ENCODE data around the gene GNAO1.

The GNAO1 gene

GRCh38 chr16:56312556-56312955 is 121.3 kb downstream of the GNAO1 start:
- Histone ChIP-seq H3K27me3 (ENCODE audit: insufficient read depth, poor library complexity, severe bottlenecking) (peaks cover 3% of the 10 kb centered on the region), H3K4me3 (replicated peaks; ENCODE audit: insufficient read depth, low read length) (no peak overlapping the region), H3K27ac (replicated peaks) (no peak overlapping the region)
- no peak for DNase-seq (ENCODE audit: low read depth in 1 of 2, low spot score in 1 of 2)
- TF ChIP-seq SPI1 (IDR thresholded peaks at IDR 0.05; ENCODE audit: borderline replicate concordance, low read depth), result no peak
- TF ChIP-seq REST (IDR thresholded peaks at IDR 0.05; ENCODE audit: insufficient replicate concordance, low read depth), result no peak

DNA sequence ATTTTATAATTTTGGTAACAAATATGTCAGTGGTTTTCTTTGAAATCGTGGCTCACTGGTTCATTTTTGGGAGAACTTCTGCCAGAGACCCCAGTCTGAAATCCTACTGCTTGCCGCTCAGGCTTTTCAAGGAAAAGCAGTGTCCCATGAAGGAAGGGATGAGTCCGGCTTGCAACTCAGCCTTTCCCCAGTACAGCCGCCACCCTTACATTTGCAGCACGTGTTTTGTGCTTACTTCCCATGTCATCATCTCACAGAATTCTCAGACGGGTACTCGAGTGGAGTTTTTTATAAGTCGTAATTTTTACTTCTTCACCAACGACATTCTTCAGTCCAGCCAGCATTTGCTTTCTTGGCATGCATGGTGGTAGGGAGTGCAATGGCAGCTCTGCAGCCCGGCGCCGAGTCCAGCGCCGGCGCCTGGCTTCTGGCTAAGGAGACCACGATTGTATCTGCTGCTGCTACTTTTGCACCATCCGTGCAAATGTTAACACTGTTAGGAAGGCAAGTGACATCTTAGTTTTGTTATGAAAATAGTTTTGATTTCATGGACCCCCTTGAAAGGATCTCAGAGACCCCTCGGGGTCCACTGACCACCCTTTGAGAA is 123.1 kb downstream of the GNAO1 start:
- Histone ChIP-seq H3K27me3 (ENCODE audit: insufficient read depth, poor library complexity, severe bottlenecking) (peaks cover 3% of the 10 kb centered on the region), H3K27ac (replicated peaks) (no peak overlapping the region), H3K4me3 (replicated peaks; ENCODE audit: insufficient read depth, low read length) (no peak overlapping the region)
- DNase-seq (ENCODE audit: low read depth in 1 of 2, low spot score in 1 of 2), result no peak
- TF ChIP-seq REST (IDR thresholded peaks at IDR 0.05; ENCODE audit: insufficient replicate concordance, low read depth) (no peak), SPI1 (IDR thresholded peaks at IDR 0.05; ENCODE audit: borderline replicate concordance, low read depth) (no peak), GABPA (IDR thresholded peaks at IDR 0.05; ENCODE audit: low read depth) (no peak), CTCF (IDR thresholded peaks at IDR 0.05; ENCODE audit: insufficient read depth, low read length) (no peak), POLR2AphosphoS5 (IDR thresholded peaks at IDR 0.05; ENCODE audit: low read depth) (no peak)

- DNase-seq (ENCODE audit: low read depth in 1 of 2, low spot score in 1 of 2), result no peak
- Histone ChIP-seq H3K27ac (replicated peaks) (no peak overlapping the region), H3K27me3 (ENCODE audit: insufficient read depth, poor library complexity, severe bottlenecking) (peaks cover 3% of the 10 kb centered on the region), H3K4me3 (replicated peaks; ENCODE audit: insufficient read depth, low read length) (no peak overlapping the region)
- TF ChIP-seq REST (IDR thresholded peaks at IDR 0.05; ENCODE audit: insufficient replicate concordance, low read depth), result no peak
- TF ChIP-seq POLR2AphosphoS5 (IDR thresholded peaks at IDR 0.05; ENCODE audit: low read depth), result no peak
- TF ChIP-seq CTCF (IDR thresholded peaks at IDR 0.05; ENCODE audit: insufficient read depth, low read length), result no peak
- no peak for TF ChIP-seq GABPA (IDR thresholded peaks at IDR 0.05; ENCODE audit: low read depth)
- no peak for TF ChIP-seq SPI1 (IDR thresholded peaks at IDR 0.05; ENCODE audit: borderline replicate concordance, low read depth)
Observed at GRCh38 chr16:56315955-56316354, 124.7 kb downstream of the GNAO1 start.
